Measurements from ENCODE around the gene VIM. TPM values are rescaled to one million over a fixed set of nuclear protein-coding genes. Genes with fewer than 3 reads are reported as not detected.

The VIM gene
- total and polyA plus RNA-seq, 3 experiments from 2014 or later, result 513 to 1,243 (median 1,217) TPM

GRCh38 chr10:17217631-17218232 is 10.3 kb upstream of the VIM start:
- Mint-ChIP-seq H3K27me3 (no peaks in the 10 kb centered on the region), H3K4me3 (no peak overlapping the region), H3K9me3 (no peaks in the 10 kb centered on the region), H3K36me3 (peaks cover 0 to 27% (median 13%) of the 10 kb centered on the region in 3 donors), H3K27ac (peak overlapping the region in 7 of 8 donors; percentile 17 to 92 (median 66)), H3K4me1 (peaks cover 16 to 40% (median 27%) of the 10 kb centered on the region in 3 donors)
- H3K36me3 ChIP-seq (ENCODE audit: insufficient read depth, low read length), result no peaks in the 10 kb centered on the region
- H3K4me3 ChIP-seq (ENCODE audit: low read length), result no peak overlapping the region
- H3K9me3 ChIP-seq (ENCODE audit: low read length), result no peaks in the 10 kb centered on the region
- ChIA-PET POLR2A (no interaction called here), CTCF (interaction anchor here (1.0 to 1.7 kb wide), 3 partner anchors 16 to 198 kb away, joined by 3 to 4 read pairs (median 3); partner anchors contain the start of gene TRDMT1)
- no peak for DNase-seq
- H3K4me1 ChIP-seq (ENCODE audit: insufficient read depth, low read length), result peaks cover 14% of the 10 kb centered on the region
- no peak overlapping the region for H3K27ac ChIP-seq (ENCODE audit: low read depth, low read length)
- H3K27me3 ChIP-seq (ENCODE audit: insufficient read depth, low read length, poor library complexity, severe bottlenecking), result no peaks in the 10 kb centered on the region

- Histone ChIP-seq H3K27me3 (ENCODE audit: insufficient read depth, low read length, poor library complexity, severe bottlenecking) (no peaks in the 10 kb centered on the region), H3K9me3 (ENCODE audit: low read length) (no peaks in the 10 kb centered on the region), H3K36me3 (ENCODE audit: insufficient read depth, low read length) (no peaks in the 10 kb centered on the region), H3K4me3 (ENCODE audit: low read length) (no peak overlapping the region), H3K27ac (ENCODE audit: low read depth, low read length) (no peak overlapping the region), H3K4me1 (ENCODE audit: insufficient read depth, low read length) (peaks cover 14% of the 10 kb centered on the region)
- ChIA-PET POLR2A (no interaction called here), CTCF (interaction anchor here (1.7 kb wide), 1 partner anchor 17 kb away, joined by 4 read pairs; the partner anchor contains the start of gene TRDMT1)
- no peak overlapping the region for H3K27ac Mint-ChIP-seq
- H3K4me1 Mint-ChIP-seq, result peaks cover 19 to 50% (median 32%) of the 10 kb centered on the region in 3 donors
- peaks cover 0 to 29% (median 11%) of the 10 kb centered on the region in 3 donors for H3K36me3 Mint-ChIP-seq
- no peak overlapping the region for H3K4me3 Mint-ChIP-seq
- no peak for DNase-seq
- H3K27me3 Mint-ChIP-seq, result no peaks in the 10 kb centered on the region
- no peaks in the 10 kb centered on the region for H3K9me3 Mint-ChIP-seq
Measured at GRCh38 chr10:17219024-17219423, 9.0 kb upstream of the VIM start.

- Mint-ChIP-seq H3K4me3 (no peak overlapping the region), H3K27me3 (no peaks in the 10 kb centered on the region), H3K36me3 (peaks cover 0 to 26% (median 8%) of the 10 kb centered on the region in 3 donors), H3K27ac (peak overlapping the region in 3 of 8 donors; percentile 1 to 12 (median 5)), H3K9me3 (no peaks in the 10 kb centered on the region), H3K4me1 (peaks cover 21 to 51% (median 40%) of the 10 kb centered on the region in 3 donors)
- H3K27ac ChIP-seq (ENCODE audit: low read depth, low read length), result no peak overlapping the region
- H3K9me3 ChIP-seq (ENCODE audit: low read length), result no peaks in the 10 kb centered on the region
- H3K27me3 ChIP-seq (ENCODE audit: insufficient read depth, low read length, poor library complexity, severe bottlenecking), result no peaks in the 10 kb centered on the region
- H3K4me3 ChIP-seq (ENCODE audit: low read length), result no peak overlapping the region
- no peaks in the 10 kb centered on the region for H3K36me3 ChIP-seq (ENCODE audit: insufficient read depth, low read length)
- POLR2A ChIA-PET, result no interaction called here
- H3K4me1 ChIP-seq (ENCODE audit: insufficient read depth, low read length), result peaks cover 11% of the 10 kb centered on the region
- CTCF ChIA-PET, result interaction anchor here (1.1 to 2.2 kb wide), 3 partner anchors 9 to 14 kb away, joined by 4 to 7 read pairs (median 4); no protein-coding TSS in a partner anchor
- DNase-seq, result no peak
Measured at GRCh38 chr10:17220652-17221100, 7.4 kb upstream of the VIM start.

GRCh38 chr10:17222329-17222728 is 5.7 kb upstream of the VIM start:
- Mint-ChIP-seq H3K9me3 (no peaks in the 10 kb centered on the region), H3K4me3 (no peak overlapping the region), H3K36me3 (peaks cover 0 to 24% (median 8%) of the 10 kb centered on the region in 3 donors), H3K4me1 (peaks cover 26 to 54% (median 45%) of the 10 kb centered on the region in 3 donors), H3K27me3 (no peaks in the 10 kb centered on the region), H3K27ac (peak overlapping the region in 4 of 8 donors; percentile 0 to 58 (median 43))
- Histone ChIP-seq H3K36me3 (ENCODE audit: insufficient read depth, low read length) (no peaks in the 10 kb centered on the region), H3K4me3 (ENCODE audit: low read length) (no peak overlapping the region), H3K27me3 (ENCODE audit: insufficient read depth, low read length, poor library complexity, severe bottlenecking) (no peaks in the 10 kb centered on the region), H3K9me3 (ENCODE audit: low read length) (no peaks in the 10 kb centered on the region), H3K27ac (ENCODE audit: low read depth, low read length) (no peak overlapping the region), H3K4me1 (ENCODE audit: insufficient read depth, low read length) (peaks cover 15% of the 10 kb centered on the region)
- ChIA-PET POLR2A (no interaction called here), CTCF (interaction anchor here (1.0 kb wide), 1 partner anchor 20 kb away, joined by 3 read pairs; no protein-coding TSS in a partner anchor)
- DNase-seq, result no peak

- Mint-ChIP-seq H3K4me1 (peaks cover 36 to 61% (median 46%) of the 10 kb centered on the region in 3 donors), H3K4me3 (no peak overlapping the region), H3K27ac (peak overlapping the region in 6 of 8 donors; percentile 23 to 95 (median 50)), H3K27me3 (peaks cover 0 to 7% of the 10 kb centered on the region in 2 donors), H3K36me3 (peaks cover 0 to 47% (median 6%) of the 10 kb centered on the region in 3 donors), H3K9me3 (no peaks in the 10 kb centered on the region)
- H3K4me1 ChIP-seq (ENCODE audit: insufficient read depth, low read length), result peaks cover 20% of the 10 kb centered on the region
- no peaks in the 10 kb centered on the region for H3K27me3 ChIP-seq (ENCODE audit: insufficient read depth, low read length, poor library complexity, severe bottlenecking)
- DNase-seq, result no peak
- H3K4me3 ChIP-seq (ENCODE audit: low read length), result no peak overlapping the region
- ChIA-PET POLR2A (interaction anchor here (0.8 kb wide), 1 partner anchor 19 kb away, joined by 3 read pairs; no protein-coding TSS in a partner anchor), CTCF (interaction anchor here (1.0 to 6.5 kb wide), 3 partner anchors 10 to 25 kb away, joined by 3 to 71 read pairs (median 10); partner anchors contain the start of gene TRDMT1)
- no peaks in the 10 kb centered on the region for H3K9me3 ChIP-seq (ENCODE audit: low read length)
- no peaks in the 10 kb centered on the region for H3K36me3 ChIP-seq (ENCODE audit: insufficient read depth, low read length)
- no peak overlapping the region for H3K27ac ChIP-seq (ENCODE audit: low read depth, low read length)
Measured at GRCh38 chr10:17225808-17226207, 2.2 kb upstream of the VIM start.

GRCh38 chr10:17226891-17227303 is 1.1 kb upstream of the VIM start:
- peak overlapping the region; percentile 67 for H3K4me3 ChIP-seq (ENCODE audit: low read length)
- no peak for DNase-seq
- H3K9me3 ChIP-seq (ENCODE audit: low read length), result no peaks in the 10 kb centered on the region
- H3K27ac ChIP-seq (ENCODE audit: low read depth, low read length), result peak overlapping the region; percentile 98
- H3K4me1 Mint-ChIP-seq, result peaks cover 44 to 67% (median 52%) of the 10 kb centered on the region in 3 donors
- H3K36me3 ChIP-seq (ENCODE audit: insufficient read depth, low read length), result peaks cover 9% of the 10 kb centered on the region
- H3K27ac Mint-ChIP-seq, result peak overlapping the region; percentile 95 to 100 (median 99)
- peaks cover 31% of the 10 kb centered on the region for H3K4me1 ChIP-seq (ENCODE audit: insufficient read depth, low read length)
- H3K36me3 Mint-ChIP-seq, result peaks cover 0 to 54% (median 5%) of the 10 kb centered on the region in 3 donors
- peaks cover 0 to 7% of the 10 kb centered on the region in 2 donors for H3K27me3 Mint-ChIP-seq
- no peaks in the 10 kb centered on the region for H3K27me3 ChIP-seq (ENCODE audit: insufficient read depth, low read length, poor library complexity, severe bottlenecking)
- H3K4me3 Mint-ChIP-seq, result peak overlapping the region; percentile 90 to 99 (median 96)
- no peaks in the 10 kb centered on the region for H3K9me3 Mint-ChIP-seq
- POLR2A ChIA-PET, result interaction anchor here (0.9 to 5.0 kb wide), 2 partner anchors 20 to 26 kb away, joined by 3 to 44 read pairs; partner anchors contain the start of gene TRDMT1
- CTCF ChIA-PET, result interaction anchor here (0.8 to 6.5 kb wide), 5 partner anchors 11 to 410 kb away, joined by 3 to 71 read pairs (median 7); partner anchors contain the start of genes RSU1 and TRDMT1

- ChIA-PET CTCF (interaction anchor here (0.8 to 6.5 kb wide), 7 partner anchors 11 to 410 kb away, joined by 3 to 71 read pairs (median 7); partner anchors contain the start of genes RSU1 and TRDMT1), POLR2A (interaction anchor here (0.9 to 5.0 kb wide), 5 partner anchors 20 to 204 kb away, joined by 3 to 67 read pairs (median 10); partner anchors contain the start of gene TRDMT1)
- H3K36me3 ChIP-seq (ENCODE audit: insufficient read depth, low read length), result peaks cover 16% of the 10 kb centered on the region
- Mint-ChIP-seq H3K27ac (peak overlapping the region; percentile 95 to 100 (median 99)), H3K4me3 (peak overlapping the region; percentile 90 to 99 (median 96)), H3K4me1 (peaks cover 46 to 70% (median 59%) of the 10 kb centered on the region in 3 donors), H3K36me3 (peaks cover 0 to 60% (median 4%) of the 10 kb centered on the region in 3 donors), H3K27me3 (peaks cover 0 to 7% of the 10 kb centered on the region in 2 donors), H3K9me3 (no peaks in the 10 kb centered on the region)
- H3K27me3 ChIP-seq (ENCODE audit: insufficient read depth, low read length, poor library complexity, severe bottlenecking), result no peaks in the 10 kb centered on the region
- H3K4me1 ChIP-seq (ENCODE audit: insufficient read depth, low read length), result peaks cover 37% of the 10 kb centered on the region
- peak overlapping the region; percentile 98 for H3K27ac ChIP-seq (ENCODE audit: low read depth, low read length)
- H3K4me3 ChIP-seq (ENCODE audit: low read length), result peak overlapping the region; percentile 67
- peak in 3 of 5 donors; percentile 9 to 72 (median 53) for DNase-seq
- H3K9me3 ChIP-seq (ENCODE audit: low read length), result no peaks in the 10 kb centered on the region
Measured at GRCh38 chr10:17227367-17228090, 512 bp upstream of the VIM start.

All from CD8-positive, alpha-beta memory T cell (primary cell).